GM12878 (cell line): ENCODE data around the gene LRRC10B. TPM values are rescaled to one million over a fixed set of nuclear protein-coding genes. Genes with fewer than 3 reads are reported as not detected.

Experiments used
- ATAC-seq: fragments of 200-7000 bp; cut with Tn5 transposase; 3 replicates; pipeline ENCODE4 v1.9.1; 2020; ENCODE audit warnings: mild to moderate bottlenecking, moderate library complexity
- BruUV-seq: library from RNA; stranded (reverse); fragments of 400-500 nt; replicated peaks from 2 replicates; lab custom pipeline; 2021; lab: Mats Ljungman, UMichigan
- CTCF ChIA-PET: fragments of 300-600 bp; sonication (Branson Sonifier 250); formaldehyde crosslinking; extraction: SDS; loops from one replicate; lab custom pipeline; 2021; ENCODE audit warnings: inconsistent platforms; lab: Yijun Ruan, JAX
- POLR2A ChIA-PET: fragments of 350-600 bp; formaldehyde crosslinking; extraction: SDS; loops from one replicate; lab custom pipeline; 2021; ENCODE audit warnings: inconsistent platforms; lab: Charles Lee
- RAD21 ChIA-PET: fragments of 300-600 bp; sonication (Branson Sonifier 250); formaldehyde crosslinking; loops from one replicate; lab custom pipeline; 2023; ENCODE audit warnings: antibody characterized with exemption; ENCODE audit not compliant: unreplicated experiment; lab: Charles Lee
- SMC1A ChIA-PET: fragments of 300-600 bp; sonication (Branson Sonifier 250); formaldehyde crosslinking; loops from one replicate; lab custom pipeline; 2023; ENCODE audit not compliant: unreplicated experiment, uncharacterized antibody; lab: Charles Lee
- DNase-seq: peaks from one replicate; pipeline ENCODE4 v3.0.0-alpha.2; 2011; ENCODE audit warnings: low read depth, low spot score
- FAIRE-seq: peaks from 3 replicates; lab custom pipeline; 2011; peaks lifted over from hg19 to GRCh38; lab: Jason Lieb, UNC
- H2AFZ ChIP-seq: 2 replicates; pipeline ENCODE4 v1.6.0; 2011; ENCODE audit warnings: low read depth, low read length, control low read depth; ENCODE audit not compliant: control insufficient read depth
- H3K27ac ChIP-seq: 2 replicates; pipeline ENCODE4 v1.5.1; 2011; ENCODE audit warnings: control low read depth; ENCODE audit not compliant: control insufficient read depth, insufficient read depth
- H3K27me3 ChIP-seq, 2 experiments: replicated peaks in 1 of 2; 2 replicates each; pipeline versions ENCODE4 v1.6.0 to v1.6.1; 2011; ENCODE audit warnings: low read length in 1 of 2; ENCODE audit not compliant: control insufficient read depth in 2 of 2, insufficient read depth in 2 of 2
- H3K36me3 ChIP-seq, 2 experiments: 2 replicates each; pipeline ENCODE4 v1.5.1; 2011; ENCODE audit warnings: low read length in 1 of 2; ENCODE audit not compliant: control insufficient read depth in 2 of 2, insufficient read depth in 2 of 2
- H3K4me1 ChIP-seq: 2 replicates; pipeline ENCODE4 v1.6.1; 2011; ENCODE audit warnings: mild to moderate bottlenecking, low read length, moderate library complexity, mixed read lengths; ENCODE audit not compliant: control insufficient read depth, insufficient read depth
- H3K4me2 ChIP-seq: 2 replicates; pipeline ENCODE4 v1.6.0; 2011; ENCODE audit warnings: control low read depth; ENCODE audit not compliant: control insufficient read depth, insufficient read depth
- H3K4me3 ChIP-seq: fragments of 200-600 bp; sonication (generic); 2 replicates; pipeline ENCODE4 v1.5.1; 2016
- H3K79me2 ChIP-seq: 2 replicates; pipeline ENCODE4 v1.6.0; 2011; ENCODE audit warnings: low read length; ENCODE audit not compliant: control insufficient read depth, insufficient read depth
- H3K9ac ChIP-seq: 2 replicates; pipeline ENCODE4 v1.8.0; 2011; ENCODE audit warnings: low read length, control low read depth, mixed read lengths; ENCODE audit not compliant: control insufficient read depth, insufficient read depth
- H3K9me3 ChIP-seq: replicated peaks from 3 replicates; pipeline ENCODE4 v1.5.1; 2011; ENCODE audit warnings: mild to moderate bottlenecking, low read length; ENCODE audit not compliant: control insufficient read depth, insufficient read depth
- H4K20me1 ChIP-seq: 2 replicates; pipeline ENCODE4 v1.6.0; 2011; ENCODE audit not compliant: control insufficient read depth, insufficient read depth
- BRCA1 ChIP-seq: IDR thresholded peaks from 2 replicates; pipeline ENCODE4 v1.6.1; 2011; ENCODE audit warnings: low read depth, low read length, improper control_type of control experiment
- CBX3 ChIP-seq: fragments of 200-600 bp; sonication (generic); IDR thresholded peaks from 2 replicates; pipeline ENCODE4 v1.6.1; 2016; ENCODE audit warnings: low read depth, borderline replicate concordance
- CBX5 ChIP-seq: sonication (generic); IDR thresholded peaks from 2 replicates; pipeline ENCODE4 v1.6.1; 2016; ENCODE audit warnings: low read depth, moderate library complexity, mild to moderate bottlenecking, inconsistent platforms
- EP300 ChIP-seq, 2 experiments: fragments of 150-350 bp in 1 of 2; IDR thresholded peaks; 2 replicates each; pipeline ENCODE4 v1.6.1; 2011 to 2012; ENCODE audit warnings: low read depth in 2 of 2, low read length in 2 of 2, borderline replicate concordance in 1 of 2, improper control_type of control experiment in 1 of 2, inconsistent platforms in 1 of 2; ENCODE audit not compliant: control insufficient read depth in 1 of 2
- FOXK2 ChIP-seq: fragments of 450-650 bp; IDR thresholded peaks from 2 replicates; pipeline ENCODE4 v1.6.1; 2017; ENCODE audit warnings: mild to moderate bottlenecking, moderate library complexity
- IKZF1 ChIP-seq: fragments of 450-650 bp; conservative IDR thresholded peaks from 2 replicates; pipeline ENCODE4 v1.6.1; 2017; ENCODE audit warnings: antibody characterized with exemption, mild to moderate bottlenecking
- MEF2A ChIP-seq: IDR thresholded peaks from 2 replicates; pipeline ENCODE4 v1.6.1; 2011; ENCODE audit warnings: low read depth, mild to moderate bottlenecking, low read length, moderate library complexity; ENCODE audit not compliant: insufficient read depth
- NFYB ChIP-seq: IDR thresholded peaks from 2 replicates; pipeline ENCODE4 v1.6.1; 2011; ENCODE audit warnings: low read depth, mild to moderate bottlenecking, low read length, improper control_type of control experiment, moderate library complexity; ENCODE audit not compliant: insufficient read depth
- NRF1 ChIP-seq: conservative IDR thresholded peaks from 2 replicates; pipeline ENCODE4 v1.6.1; 2011; ENCODE audit warnings: mild to moderate bottlenecking, low read depth, low read length, improper control_type of control experiment
- ZNF24 ChIP-seq: fragments of 450-650 bp; IDR thresholded peaks from 2 replicates; pipeline ENCODE4 v1.6.1; 2017; ENCODE audit warnings: antibody characterized with exemption, mild to moderate bottlenecking
- ZNF274 ChIP-seq: IDR thresholded peaks from one replicate; pipeline ENCODE4 v1.8.0; 2011; ENCODE audit not compliant: insufficient read length, insufficient read depth
- WGBS: methylation state at CpG from one replicate; pipeline ENCODE4 v1.1.6; 2016; ENCODE audit warnings: low lambda C conversion rate; ENCODE audit not compliant: insufficient replicate concordance, insufficient coverage; ENCODE audit errors: missing lambda C conversion rate; 5-methylcytosine and 5-hydroxymethylcytosine counted together
- in situ Hi-C: fragments of 300-500 bp; cut with MboI; formaldehyde crosslinking; loops from 9 replicates; pipeline ENCODE4 v1.14.3; 2018; ENCODE audit warnings: mixed read lengths
- intact Hi-C: fragments of 100-400 bp; cut with micrococcal nuclease; formaldehyde crosslinking; loops from one replicate; pipeline ENCODE4 v1.14.2; 2022; ENCODE audit not compliant: unreplicated experiment
- polyA plus RNA-seq, 11 experiments: library from polyadenylated mRNA; depleted of rRNA in 4 of 11; unstranded in 6 of 11; stranded (reverse) in 5 of 11; fragments of >200 nt; fragmentation: Nextera tagmentation in 4 of 11; fragmentation: Illumina TruSeq in 1 of 11; extraction: Ambion mirVana in 4 of 11; extraction: Trizol in 1 of 11; gene quantifications; 1 replicate in 1 of 11; 2 replicates in 10 of 11; pipeline versions ENCODE4 v1.2.1 to v1.2.3, GENCODE V29; 2011 to 2016; ENCODE audit warnings: inconsistent platforms in 2 of 11, missing spikeins in 2 of 11, low read depth in 1 of 11
- total RNA-seq, 4 experiments: library from RNA; depleted of rRNA in 3 of 4; stranded (reverse); fragments of >200 nt in 3 of 4; fragmentation: Illumina TruSeq in 1 of 4; extraction: Trizol in 1 of 4; gene quantifications; 2 replicates each; pipeline versions ENCODE4 v1.2.1 to v1.2.3, GENCODE V29; 2013 to 2021
- TF ChIP-seq, protein P1 (sequence below): fragments of 450-650 bp; IDR thresholded peaks from 2 replicates; pipeline ENCODE4 v1.6.1; 2017; ENCODE audit warnings: antibody characterized with exemption, mild to moderate bottlenecking, moderate library complexity

The LRRC10B gene
- total and polyA plus RNA-seq, 10 of the 15 experiments (the other 5 are each of a cell fraction or from before 2014, with no cell fraction given) = not detected

DNA sequence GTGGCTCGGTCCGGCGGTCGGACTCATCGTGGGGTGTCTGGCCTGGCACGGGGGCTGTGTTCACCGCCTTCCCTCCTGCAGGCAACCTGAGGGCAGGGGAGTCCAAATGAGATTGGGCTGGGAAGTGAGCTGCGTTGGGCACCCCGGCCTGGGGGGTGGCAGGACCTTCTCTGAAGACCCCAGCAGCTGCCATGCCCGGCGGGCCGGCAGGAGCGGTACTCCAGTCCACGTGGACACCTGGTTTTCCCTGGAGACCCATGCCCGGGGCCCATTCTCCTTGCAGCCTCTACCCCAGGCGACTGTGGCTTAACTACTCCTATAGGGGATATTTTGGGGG, 24.5 kb downstream of the LRRC10B start:
- Histone ChIP-seq H2AFZ (no peak overlapping the region), H3K27ac (no peak overlapping the region), H3K4me3 (no peak overlapping the region), H3K9ac (no peak overlapping the region), H3K4me1 (no peaks in the 10 kb centered on the region), H3K27me3 (peaks cover 0 to 1% of the 10 kb centered on the region in 2 experiments; a peak in 1 of 4 replicates), H3K36me3 (no peaks in the 10 kb centered on the region), H3K4me2 (no peak overlapping the region), H3K79me2 (no peaks in the 10 kb centered on the region), H3K9me3 (no peaks in the 10 kb centered on the region), H4K20me1 (no peaks in the 10 kb centered on the region)
- ATAC-seq (no peak), DNase-seq (no peak), FAIRE-seq (no peak)
- WGBS = 15% methylated on average over 16 of the region's 16 CpGs
- ChIA-PET SMC1A (no interaction called here), CTCF (interaction anchor here (0.7 to 3.7 kb wide), 3 partner anchors 9 to 51 kb away, joined by 3 to 19 read pairs (median 6); no protein-coding TSS in a partner anchor), RAD21 (no interaction called here), POLR2A (no interaction called here)
- BruUV-seq = no TSS peak
- TF ChIP-seq NFYB (no peak), CBX3 (no peak), MEF2A (no peak), NRF1 (no peak), FOXK2 (no peak), ZNF274 (no peak), CBX5 (no peak), IKZF1 (no peak), BRCA1 (no peak), ZNF24 (no peak), EP300 (IDR thresholded peaks at IDR 0.05; ENCODE audit: borderline replicate concordance in 1 of 2, control insufficient read depth in 1 of 2, low read depth in 2 of 2, low read length in 2 of 2) (no peak)
- TF ChIP-seq, protein P1, sequence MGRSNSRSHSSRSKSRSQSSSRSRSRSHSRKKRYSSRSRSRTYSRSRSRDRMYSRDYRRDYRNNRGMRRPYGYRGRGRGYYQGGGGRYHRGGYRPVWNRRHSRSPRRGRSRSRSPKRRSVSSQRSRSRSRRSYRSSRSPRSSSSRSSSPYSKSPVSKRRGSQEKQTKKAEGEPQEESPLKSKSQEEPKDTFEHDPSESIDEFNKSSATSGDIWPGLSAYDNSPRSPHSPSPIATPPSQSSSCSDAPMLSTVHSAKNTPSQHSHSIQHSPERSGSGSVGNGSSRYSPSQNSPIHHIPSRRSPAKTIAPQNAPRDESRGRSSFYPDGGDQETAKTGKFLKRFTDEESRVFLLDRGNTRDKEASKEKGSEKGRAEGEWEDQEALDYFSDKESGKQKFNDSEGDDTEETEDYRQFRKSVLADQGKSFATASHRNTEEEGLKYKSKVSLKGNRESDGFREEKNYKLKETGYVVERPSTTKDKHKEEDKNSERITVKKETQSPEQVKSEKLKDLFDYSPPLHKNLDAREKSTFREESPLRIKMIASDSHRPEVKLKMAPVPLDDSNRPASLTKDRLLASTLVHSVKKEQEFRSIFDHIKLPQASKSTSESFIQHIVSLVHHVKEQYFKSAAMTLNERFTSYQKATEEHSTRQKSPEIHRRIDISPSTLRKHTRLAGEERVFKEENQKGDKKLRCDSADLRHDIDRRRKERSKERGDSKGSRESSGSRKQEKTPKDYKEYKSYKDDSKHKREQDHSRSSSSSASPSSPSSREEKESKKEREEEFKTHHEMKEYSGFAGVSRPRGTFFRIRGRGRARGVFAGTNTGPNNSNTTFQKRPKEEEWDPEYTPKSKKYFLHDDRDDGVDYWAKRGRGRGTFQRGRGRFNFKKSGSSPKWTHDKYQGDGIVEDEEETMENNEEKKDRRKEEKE = no peak
- in situ Hi-C loops = no loop called here
- intact Hi-C loops = loop anchor here (10.0 kb wide), 1 partner anchor 102 kb away; no protein-coding TSS in a partner anchor
